ENCODE data around the gene MAFF.

- TF ChIP-seq EZH2 (IDR thresholded peaks at IDR 0.05; ENCODE audit: borderline replicate concordance, low read depth, low read length, severe bottlenecking), result no peak
- TF ChIP-seq, protein P1, sequence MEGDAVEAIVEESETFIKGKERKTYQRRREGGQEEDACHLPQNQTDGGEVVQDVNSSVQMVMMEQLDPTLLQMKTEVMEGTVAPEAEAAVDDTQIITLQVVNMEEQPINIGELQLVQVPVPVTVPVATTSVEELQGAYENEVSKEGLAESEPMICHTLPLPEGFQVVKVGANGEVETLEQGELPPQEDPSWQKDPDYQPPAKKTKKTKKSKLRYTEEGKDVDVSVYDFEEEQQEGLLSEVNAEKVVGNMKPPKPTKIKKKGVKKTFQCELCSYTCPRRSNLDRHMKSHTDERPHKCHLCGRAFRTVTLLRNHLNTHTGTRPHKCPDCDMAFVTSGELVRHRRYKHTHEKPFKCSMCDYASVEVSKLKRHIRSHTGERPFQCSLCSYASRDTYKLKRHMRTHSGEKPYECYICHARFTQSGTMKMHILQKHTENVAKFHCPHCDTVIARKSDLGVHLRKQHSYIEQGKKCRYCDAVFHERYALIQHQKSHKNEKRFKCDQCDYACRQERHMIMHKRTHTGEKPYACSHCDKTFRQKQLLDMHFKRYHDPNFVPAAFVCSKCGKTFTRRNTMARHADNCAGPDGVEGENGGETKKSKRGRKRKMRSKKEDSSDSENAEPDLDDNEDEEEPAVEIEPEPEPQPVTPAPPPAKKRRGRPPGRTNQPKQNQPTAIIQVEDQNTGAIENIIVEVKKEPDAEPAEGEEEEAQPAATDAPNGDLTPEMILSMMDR (IDR thresholded peaks at IDR 0.05; ENCODE audit: borderline replicate concordance, extremely low read depth, low read length, poor library complexity, severe bottlenecking), result no peak
Measured at GRCh38 chr22:38218661-38219622, 17.1 kb downstream of the MAFF start.
